Gastroesophageal sphincter (tissue), 3 donors: ENCODE measurements around the gene UVRAG.

ENCODE experiments used
- CTCF ChIP-seq, 4 experiments: fragments of 200-600 bp in 2 of 4; fragments of 450-650 bp in 2 of 4; sonication (generic) in 1 of 4; IDR thresholded peaks; one replicate each; pipeline ENCODE4 v1.5.1; 2017 to 2019; ENCODE audit warnings: antibody characterized with exemption in 4 of 4, mild to moderate bottlenecking in 2 of 4, moderate library complexity in 2 of 4
- POLR2A ChIP-seq, 2 donors: fragments of 450-650 bp; IDR thresholded peaks; one replicate each; pipeline ENCODE4 v1.6.1; 2017; ENCODE audit warnings: antibody characterized with exemption in 2 of 2, mild to moderate bottlenecking in 2 of 2, moderate library complexity in 1 of 2
- POLR2AphosphoS5 ChIP-seq: sonication (generic); formaldehyde crosslinking; IDR thresholded peaks from one replicate; pipeline ENCODE4 v1.6.1; 2017; ENCODE audit warnings: antibody characterized with exemption

- TF ChIP-seq CTCF (IDR thresholded peaks at IDR 0.05) (no peak), POLR2AphosphoS5 (no peak), POLR2A (IDR thresholded peaks at IDR 0.05) (no peak)
Measured at GRCh38 chr11:76075716-76076115, 260.7 kb downstream of the UVRAG start.
